ENCODE results near the gene CFAP410.
"Not testable (repeated sequence)": the region's sequence is repeated elsewhere in the genome, so short reads cannot be mapped to it uniquely, and the experiment has no call there.

CFAP410 gene

DNA sequence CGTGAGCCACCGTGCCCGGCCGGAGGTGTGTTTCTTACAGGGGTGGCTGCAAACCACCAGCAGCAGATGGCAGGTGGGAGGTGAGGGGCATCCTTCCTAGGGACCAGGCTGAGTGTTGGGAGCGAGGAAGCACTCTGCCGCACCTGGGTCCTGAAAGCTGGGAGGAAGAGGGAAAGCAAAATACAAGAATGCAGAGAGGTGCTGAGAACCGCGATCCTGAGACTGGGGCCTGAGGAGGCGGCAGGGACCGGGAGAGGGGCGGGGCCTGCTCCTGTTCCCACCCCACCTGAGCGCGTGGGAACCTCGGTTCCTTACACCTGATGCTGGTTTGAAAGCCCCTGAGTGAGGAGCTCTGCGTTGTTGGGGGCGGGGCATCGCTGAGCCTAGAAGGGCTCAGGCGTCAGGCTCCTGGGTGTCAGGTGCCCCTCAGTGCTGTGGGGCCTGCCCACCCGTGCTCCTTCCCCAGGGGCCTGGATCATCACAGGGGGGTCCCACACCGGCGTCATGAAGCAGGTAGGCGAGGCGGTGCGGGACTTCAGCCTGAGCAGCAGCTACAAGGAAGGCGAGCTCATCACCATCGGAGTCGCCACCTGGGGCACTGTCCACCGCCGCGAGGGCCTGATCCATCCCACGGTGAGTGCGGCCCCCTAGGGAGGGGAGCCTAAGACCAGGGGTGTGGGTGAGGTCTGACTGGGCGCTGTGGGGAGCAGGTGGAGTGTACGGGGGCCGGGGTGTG lies 29.7 kb upstream of the CFAP410 start:
- peak; percentile 21 for DNase-seq

DNA sequence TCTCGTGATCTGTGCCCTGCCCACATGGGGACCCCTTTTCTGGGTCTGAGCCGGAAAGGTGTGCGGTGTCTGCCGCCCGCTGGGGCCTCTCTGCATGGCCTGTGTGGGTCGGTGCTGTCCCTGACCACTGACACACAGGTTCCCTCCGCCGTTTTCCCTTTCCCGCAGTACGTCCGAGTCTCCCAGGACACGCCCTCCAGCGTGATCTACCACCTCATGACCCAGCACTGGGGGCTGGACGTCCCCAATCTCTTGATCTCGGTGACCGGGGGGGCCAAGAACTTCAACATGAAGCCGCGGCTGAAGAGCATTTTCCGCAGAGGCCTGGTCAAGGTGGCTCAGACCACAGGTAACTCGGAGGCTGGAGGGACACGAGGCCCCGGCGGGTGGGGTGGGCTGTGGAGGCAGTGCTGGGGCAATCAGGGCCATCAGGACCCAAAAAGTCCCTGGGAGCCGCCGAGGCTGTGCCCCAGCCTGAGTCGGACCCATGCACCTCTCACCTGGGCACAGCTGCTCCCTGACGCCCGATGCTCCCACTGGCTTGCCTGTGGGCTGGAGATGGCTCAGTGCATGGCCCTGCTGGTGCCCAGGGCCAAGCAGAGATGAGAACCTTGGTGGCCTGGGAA lies 27.5 kb upstream of the CFAP410 start:
- DNase-seq: no peak

DNA sequence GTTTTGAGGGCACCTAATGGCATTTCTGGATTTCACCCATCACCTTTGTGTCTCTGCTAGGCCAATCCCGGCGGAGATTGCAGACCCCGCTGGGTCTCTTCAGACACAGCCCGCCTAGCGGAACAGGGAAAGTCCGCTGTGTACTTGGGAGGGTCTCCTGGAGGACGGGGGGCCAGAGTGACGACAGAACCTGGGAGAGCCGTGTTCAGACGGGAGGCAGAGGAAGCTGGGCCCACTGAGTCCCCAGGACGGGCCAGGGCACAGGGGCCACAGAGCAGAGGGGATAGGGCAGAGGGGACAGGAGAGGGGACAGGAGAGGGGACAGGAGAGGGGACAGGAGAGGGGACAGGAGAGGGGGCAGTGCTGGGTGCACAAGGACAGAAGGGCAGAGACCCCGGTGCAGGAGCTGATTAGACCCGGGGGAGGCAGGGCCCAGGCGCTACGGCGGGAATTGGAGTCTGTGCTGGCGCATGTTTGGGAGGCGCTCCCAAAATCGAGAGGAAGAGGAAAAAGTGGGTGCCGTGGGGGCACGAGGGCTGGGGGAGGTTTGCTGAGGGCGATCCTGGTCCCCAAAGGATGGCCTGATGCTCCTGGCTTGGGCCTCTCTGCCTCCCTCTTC lies 26.9 kb upstream of the CFAP410 start:
- no peak for DNase-seq

DNA sequence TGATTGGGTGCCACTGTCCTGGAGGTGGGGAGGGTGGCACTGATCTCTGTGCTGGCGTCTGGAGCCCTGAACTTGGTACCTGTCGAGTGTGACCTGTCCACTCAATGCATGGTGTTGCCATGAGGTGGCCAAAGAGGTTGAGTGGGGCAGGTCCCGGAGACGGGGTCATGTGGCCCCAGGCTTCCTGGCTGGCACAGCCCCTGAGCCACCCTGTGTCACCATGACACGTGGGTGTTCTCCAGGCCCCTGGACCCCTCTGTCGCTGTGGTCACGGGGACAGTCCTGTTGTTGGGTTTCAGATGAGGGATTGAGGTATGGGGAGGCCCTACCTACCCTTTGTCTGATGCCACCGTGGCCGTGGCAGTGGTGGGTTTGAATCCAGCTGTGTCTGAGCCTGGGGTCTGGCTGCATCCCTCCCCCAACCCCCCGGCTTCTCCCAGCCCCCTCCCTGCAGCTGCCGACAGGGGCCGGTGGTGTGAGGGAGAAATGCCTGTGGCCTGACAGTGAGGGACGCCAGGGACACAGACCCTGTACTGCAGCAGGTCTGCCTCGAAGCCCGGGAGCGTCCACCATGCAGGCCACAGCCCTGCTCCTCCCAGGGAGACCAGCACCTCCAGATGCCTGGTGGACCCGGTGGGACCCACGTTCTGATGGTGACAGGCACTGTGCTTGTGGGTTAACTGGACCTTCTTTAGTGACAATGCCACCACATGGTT lies 26.2 kb upstream of the CFAP410 start:
- no peak for DNase-seq

DNA sequence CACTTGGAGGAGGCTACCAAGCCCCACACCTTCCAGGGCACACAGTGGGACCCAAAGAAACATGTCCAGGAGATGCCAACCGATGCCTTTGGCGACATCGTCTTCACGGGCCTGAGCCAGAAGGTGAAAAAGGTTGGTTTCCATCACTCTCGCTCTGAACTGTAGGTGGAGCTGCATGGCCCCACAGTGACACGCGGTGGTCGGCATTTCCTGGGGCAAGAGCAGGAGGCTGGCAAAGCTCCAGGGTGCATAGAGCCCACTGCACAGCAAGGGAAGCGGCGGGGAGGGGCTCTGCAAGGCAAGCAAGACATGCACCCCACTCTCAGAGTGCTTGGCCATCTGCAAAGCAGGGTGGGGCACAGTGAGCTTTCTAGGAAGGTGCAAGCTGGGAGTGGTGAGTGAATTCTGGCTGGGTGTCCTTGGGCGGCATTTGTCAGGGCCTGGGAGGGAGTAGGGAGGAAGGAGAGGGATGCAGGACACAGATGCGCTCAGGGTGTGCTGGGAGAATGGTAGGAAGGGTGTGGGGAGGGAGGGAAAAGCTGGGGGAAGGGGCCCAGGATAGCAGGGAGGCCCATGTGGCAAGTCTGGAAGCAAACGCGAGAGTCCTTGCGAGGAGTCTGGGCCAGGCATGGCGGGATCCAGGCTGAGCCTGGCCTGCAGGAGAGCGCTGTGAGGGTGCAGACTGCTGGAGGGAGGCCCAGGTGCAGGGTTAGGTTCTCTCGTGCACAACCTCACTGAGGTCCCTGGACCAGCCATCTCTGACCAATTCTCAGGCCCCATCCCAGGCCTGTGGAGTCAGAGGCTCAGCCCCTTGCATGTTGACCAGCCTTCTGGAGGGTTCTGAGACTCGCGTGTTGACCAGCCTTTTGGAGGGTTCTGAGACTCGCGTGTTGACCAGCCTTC lies 25.2 kb upstream of the CFAP410 start:
- DNase-seq: no peak

DNA sequence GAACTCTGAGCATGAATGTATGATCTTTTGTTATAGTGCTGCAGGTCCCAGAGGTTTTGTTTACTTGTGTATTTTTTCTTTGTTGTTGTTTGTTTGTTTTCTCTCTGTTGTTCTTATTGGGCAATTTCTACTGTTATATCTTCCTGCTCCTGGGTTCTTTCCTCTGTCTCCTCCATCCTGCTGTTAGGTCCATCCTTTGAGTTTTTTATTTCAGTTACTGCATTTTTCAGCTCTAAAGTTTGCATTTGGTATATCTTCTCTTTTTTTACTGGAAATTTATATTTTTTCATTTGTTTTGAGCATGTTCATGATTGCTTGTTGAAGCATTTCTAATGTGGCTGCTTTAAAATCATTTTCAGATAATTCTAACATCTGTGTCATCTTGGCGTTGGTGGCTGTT lies 24.1 kb upstream of the CFAP410 start:
- no peak for DNase-seq

DNA sequence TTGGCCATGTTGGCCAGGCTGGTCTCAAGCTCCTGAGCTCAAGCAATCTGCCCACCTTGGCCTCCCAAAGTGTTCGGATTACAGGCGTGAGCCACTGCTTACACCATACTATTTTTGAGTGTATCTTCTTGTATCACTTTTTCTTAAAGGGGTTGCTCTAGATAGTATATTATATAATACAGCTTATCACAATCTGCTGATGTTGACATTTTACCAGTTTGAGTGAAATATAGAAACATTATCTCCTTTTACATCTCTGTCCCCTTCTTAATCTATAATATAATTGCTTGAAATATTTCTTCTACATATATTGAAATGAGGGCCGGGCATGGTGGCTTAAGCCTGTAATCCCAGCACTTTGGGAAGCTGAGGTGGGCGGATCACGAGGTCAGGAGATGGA lies 22.7 kb upstream of the CFAP410 start:
- not testable (repeated sequence) for DNase-seq

DNA sequence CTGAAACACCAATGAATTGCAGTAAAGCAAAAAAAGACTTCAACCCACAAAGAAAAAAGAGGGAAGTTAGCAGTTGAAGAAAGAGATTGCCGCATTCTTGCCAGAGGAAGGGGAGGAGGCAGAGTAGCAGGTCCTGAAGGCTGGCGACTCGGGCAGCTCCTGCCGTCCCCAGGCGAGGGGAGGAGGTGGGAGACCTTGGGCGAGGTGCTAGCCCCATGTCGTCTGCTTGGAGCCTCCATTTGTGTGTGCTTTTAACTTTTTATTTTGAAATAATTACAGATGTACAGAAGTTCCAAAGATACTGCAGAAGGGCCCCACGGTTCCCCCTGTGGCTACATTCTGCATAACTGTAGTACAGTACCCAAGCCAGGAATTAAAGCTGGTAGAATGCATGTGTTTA lies 21.0 kb upstream of the CFAP410 start:
- DNase-seq: no peak

DNA sequence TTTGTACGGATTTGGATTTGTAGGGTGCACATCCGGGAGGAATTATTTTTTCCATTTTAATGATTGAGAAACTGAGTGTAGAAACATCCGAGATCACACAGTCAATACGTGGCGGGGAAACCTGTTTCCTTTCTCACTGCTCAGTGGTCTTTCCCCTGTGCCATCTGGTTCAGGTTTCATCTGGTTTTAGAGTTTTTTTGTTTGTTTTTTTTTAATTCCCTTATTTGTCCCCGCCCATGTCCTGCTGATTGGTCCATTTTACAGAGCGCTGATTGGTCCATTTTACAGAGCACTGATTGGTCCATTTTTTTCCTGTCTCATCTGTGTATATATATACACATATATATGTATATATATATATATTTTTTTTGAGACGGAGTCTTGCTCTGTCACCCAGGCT lies 20.2 kb upstream of the CFAP410 start:
- no peak for DNase-seq

DNA sequence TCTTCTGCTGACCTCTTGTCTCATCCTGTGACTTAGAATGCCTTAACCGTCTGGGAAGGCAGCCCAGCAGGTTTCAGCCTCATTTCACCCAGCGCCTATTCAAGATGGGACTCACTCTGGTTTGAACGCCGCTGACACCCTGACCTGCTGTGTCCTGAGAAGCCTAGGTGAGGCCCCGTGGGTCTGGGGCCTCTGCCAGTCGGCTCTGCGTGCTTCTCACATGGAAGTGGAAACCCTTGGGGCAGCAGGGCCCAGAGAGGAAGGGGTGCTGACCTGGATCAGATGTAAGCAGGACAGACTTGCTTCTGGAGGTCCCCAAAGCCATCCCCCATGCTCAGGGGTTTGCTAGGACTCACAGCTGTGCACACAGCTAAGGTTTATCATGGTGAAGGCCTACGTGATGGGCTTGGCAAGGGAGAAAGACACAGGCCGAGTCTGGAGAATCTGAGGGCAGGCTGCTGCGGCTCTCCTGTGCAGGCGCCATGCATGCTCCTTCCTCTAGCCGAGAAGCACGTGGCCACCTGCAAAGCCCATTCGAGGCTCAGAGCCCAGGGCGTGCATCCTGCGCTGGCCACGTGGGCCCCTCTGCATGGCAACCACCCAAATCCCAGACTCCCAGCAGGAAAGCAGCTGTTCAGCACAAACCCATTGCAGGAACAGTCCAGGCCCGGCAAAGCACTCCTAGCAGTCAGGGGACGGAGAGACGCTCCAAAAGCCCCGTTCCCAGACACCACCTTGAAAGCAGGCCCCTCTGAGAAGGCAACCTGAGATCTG lies 18.1 kb upstream of the CFAP410 start:
- no peak for DNase-seq

DNA sequence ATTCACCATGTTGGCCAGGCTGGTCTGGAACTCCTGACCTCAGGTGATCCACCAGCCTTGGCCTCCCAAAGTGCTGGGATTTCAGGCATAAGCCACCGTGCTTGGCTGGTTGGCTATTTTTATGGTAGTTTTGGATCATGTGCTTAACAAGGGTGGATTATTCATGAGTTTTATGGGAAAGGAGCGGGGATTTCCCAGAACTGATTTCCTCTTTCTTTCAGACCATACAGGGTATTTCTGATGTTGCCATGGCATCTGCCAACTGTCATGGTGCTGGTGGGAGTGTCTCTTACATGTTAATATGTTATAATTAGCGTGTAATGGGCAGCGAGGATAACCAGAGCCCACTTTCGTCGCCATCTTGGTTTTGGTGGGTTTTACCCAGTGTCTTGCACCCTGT lies 17.4 kb upstream of the CFAP410 start:
- DNase-seq: no peak

DNA sequence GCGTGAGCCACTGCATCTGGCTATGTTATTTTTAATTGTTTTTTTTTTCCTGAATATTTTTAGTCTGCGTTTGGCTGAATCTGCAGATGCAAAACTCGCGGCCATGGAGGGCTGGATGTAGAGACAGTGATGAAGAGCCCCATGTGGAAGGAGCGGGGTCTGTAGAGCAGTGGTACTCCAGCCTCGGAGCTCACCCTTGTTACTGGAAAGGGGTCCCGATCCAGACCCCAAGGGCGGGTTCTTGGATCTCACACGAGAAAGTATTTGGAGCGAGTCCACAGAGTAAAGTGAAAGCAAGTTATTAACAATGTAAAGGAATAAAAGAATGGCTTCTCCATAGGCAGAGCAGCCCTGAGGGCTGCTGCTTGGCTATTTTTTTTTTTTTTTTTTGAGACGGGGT lies 17.0 kb upstream of the CFAP410 start:
- no peak for DNase-seq

DNA sequence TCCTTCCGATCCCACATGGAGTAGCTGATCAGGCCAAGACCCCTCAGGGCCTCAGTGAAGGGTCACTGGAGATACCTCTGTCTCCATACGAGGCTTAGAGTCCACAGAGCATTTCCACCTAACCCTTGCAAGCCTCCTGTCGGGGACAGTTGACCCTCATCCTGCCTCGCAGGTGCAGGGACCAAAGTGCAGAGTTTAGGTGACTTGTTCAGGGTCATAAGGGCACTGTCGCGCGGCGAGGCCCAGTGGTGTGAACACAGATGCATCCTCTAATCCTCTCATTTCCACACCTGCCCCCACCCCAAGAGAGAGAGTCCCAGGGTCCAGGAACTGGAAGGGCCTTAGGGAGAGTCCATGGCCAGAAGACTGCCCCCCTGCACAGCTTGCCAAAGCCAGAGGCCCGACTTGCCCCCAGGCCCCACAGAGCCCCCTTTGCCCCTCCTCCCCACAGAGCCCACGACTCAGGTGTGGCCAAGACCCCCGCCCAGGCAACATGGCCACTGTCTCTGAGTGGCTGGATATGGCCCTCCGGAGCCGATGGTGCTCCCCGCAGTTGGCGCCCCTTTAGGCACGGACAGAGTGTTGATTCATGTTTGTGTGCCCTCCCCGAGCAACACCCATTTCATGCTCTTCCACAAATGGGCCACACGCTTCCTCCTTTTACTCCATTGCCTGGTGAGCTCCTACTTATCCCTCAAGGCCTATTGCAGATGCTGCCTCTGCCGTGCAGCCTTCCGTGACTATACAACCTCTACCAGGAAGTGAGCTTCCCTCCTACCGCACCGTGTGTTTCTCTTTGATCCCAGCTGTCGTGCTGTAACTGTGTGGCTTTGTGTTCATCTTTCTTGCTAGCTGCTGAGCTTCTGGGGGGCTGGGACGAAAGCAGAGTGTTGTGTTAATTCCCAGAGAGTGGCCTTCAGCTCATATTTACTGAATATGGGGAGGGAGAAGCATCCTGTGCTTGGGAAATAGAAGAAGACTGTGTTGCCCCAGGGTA lies 15.9 kb upstream of the CFAP410 start:
- no peak for DNase-seq

DNA sequence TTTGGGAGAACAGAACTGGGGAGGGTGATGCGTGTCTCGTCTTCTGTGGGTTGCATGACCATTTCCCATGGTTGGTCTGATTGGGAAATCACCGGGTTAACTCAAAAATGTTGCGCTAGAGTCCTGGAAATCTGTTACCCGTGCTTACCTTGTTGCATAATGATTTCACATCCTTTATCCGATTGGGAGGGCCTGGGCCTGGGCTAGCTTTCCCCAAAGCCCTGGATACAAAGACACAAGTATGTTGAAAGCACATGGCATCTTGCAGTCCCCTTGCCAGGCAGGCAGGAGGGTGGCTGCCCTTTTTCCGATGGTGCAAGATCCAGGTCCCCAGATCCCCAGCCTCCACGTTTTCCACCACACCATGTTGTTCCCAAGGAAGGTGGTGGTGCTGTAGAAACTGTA lies 14.8 kb upstream of the CFAP410 start:
- no peak for DNase-seq

DNA sequence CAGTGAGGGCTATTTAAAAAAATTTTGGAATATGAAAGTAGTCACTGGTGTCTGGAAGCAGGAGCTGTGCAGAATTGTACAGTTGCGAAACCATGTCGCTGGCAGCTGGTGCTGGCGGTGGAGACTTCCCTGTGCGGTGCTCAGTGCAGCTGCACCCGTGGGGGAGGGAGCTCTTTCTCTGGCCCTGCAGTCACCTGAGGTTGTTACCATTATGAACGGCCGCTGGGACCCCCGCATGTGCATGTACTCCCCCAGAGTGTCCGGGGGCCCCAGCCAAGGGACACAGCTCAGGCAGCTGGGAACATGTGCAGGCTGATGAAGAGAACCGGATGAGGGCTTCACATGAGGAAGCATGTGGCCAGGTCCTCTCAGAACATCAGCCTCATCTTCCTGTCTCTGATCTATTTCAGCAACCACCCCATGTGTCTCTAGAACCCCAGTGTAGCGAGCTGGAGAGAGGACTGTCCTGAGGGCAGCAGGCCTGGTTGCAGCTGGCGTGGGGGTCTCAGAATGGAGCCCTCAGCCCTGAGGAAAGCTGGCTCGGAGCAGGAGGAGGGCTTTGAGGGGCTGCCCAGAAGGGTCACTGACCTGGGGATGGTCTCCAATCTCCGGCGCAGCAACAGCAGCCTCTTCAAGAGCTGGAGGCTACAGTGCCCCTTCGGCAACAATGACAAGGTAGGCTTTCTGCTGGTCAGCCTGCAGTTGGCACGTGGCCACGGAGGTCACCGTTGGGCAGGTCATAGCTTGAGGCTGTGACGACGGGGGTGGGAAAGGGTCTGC lies 14.2 kb upstream of the CFAP410 start, which contains the start of gene TRPM2:
TSS of gene TRPM2 (plus strand) at position 431 of the 780 bp plus-strand sequence. CDS start at position 511, 80 bp downstream.
- DNase-seq: no peak

DNA sequence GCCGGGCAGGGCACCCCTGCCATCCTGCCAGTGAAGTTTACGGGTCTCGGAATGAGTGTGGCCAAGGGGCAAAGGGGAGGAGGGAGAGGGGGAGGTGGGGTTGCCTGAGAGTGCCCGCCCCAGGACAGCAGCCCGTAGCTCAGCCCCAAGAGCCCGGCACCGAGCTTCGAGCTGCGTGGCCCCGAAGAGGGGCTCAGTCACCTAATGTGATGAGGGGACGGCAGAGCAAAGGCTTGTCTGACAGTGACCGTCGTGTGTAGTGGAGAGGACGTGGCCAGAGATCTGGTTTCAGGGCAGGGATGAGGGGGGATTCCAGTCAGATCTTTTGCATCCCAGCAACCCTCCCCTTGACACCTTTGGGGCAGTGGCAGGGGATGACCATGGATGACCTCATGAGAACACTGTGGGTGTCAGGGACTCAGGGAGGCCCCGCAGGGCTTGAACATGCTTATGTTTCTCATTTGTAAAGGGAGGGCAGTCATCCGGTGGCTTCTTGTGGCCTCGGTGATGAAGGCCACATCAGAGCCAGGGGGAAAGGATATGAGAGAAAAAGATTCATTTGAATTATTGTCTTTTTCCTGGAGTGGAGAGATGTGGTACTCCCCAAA lies 13.2 kb upstream of the CFAP410 start:
- DNase-seq: no peak

DNA sequence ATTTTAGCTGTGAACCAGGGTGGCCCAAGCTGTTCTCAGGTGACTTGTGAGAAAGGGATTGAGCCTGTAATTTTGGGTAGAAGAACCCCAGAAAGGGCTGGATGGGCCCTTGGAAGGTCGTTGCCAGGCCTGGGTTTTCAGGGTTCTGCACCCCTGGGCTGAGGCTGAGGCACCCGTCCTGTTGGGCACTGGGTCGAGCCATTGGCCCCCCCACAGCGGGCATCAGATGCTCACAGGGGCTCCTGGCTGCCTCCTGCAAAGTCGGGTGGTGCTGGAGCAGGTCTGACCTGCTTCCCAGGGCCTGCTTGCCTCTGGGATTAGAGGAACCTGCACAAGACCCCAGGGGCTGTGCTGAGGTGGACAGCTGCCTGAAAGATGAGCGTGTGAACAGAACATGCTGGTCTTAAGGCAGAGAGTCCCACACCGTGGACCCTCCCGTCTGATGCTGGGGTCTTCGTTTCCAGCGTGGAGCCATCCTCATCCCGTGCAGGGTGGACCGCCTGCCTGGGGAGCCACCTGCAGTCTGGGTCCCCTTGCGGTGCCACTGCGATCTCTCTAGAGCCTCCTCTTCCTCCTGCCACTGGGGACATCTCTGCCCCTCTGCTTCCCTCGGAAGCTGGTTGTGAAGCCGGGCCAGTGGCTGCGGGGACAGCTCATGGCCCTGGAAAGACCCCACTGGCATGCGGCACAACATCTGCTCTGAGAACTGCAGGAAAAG lies 12.5 kb upstream of the CFAP410 start:
- DNase-seq: no peak

DNA sequence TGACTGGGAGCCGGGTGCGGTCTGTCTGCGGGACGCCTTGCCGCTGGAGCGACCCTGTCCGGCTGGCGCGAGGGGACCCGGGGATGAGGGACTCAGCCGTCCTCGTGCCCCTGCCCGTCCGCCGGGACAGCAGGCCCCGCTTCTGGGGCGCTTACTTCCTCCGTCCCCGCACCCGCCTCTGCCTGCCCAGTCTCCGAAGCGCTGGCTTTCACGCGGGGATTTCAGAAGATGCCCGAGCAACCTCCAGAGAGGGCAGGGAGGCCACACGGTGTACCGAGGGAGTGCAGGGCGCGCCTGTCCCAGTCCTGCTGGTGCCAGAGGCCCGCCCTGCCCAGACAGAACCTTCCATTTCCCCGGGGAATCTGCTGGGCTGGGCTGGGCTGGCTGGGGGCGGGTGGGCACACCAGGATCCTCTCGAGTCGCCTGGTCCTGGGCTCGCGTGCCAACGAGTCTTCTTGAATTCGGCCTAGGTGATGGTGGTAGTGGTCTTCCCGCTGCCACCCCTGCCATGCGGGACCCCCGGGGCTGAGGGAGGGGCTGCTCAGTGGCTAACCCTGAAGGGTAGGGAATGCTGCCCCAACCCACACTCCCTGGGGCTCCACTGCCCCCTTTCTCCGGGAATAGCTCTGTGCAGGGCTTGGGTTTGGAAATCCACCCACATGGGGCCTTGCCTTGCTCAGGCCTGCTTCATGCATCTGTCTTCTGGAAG lies 11.7 kb upstream of the CFAP410 start:
- no peak for DNase-seq

Measured in NCI-H69 (cell line).